Measurements from ENCODE around the gene CELF2.

The CELF2 gene

GRCh38 chr10:11317936-11318670, 300.4 kb downstream of the CELF2 start:
- DNase-seq (ENCODE audit: low read depth in 2 of 2, low spot score in 1 of 2), result no peak

- DNase-seq (ENCODE audit: low read depth in 2 of 2, low spot score in 1 of 2), result no peak
These were observed 301.3 kb downstream of the CELF2 start for GRCh38 chr10:11318826-11319598.

GRCh38 chr10:11319990-11320602, 302.4 kb downstream of the CELF2 start:
- DNase-seq (ENCODE audit: low read depth in 2 of 2, low spot score in 1 of 2), result no peak

GRCh38 chr10:11320809-11321520, 303.3 kb downstream of the CELF2 start:
- DNase-seq (ENCODE audit: low read depth in 2 of 2, low spot score in 1 of 2), result no peak

- no peak for DNase-seq (ENCODE audit: low read depth in 2 of 2, low spot score in 1 of 2)
These were observed 305.0 kb downstream of the CELF2 start for GRCh38 chr10:11322698-11323097.

GRCh38 chr10:11324761-11325321, 307.2 kb downstream of the CELF2 start:
- no peak for DNase-seq (ENCODE audit: low read depth in 2 of 2, low spot score in 1 of 2)

- DNase-seq (ENCODE audit: low read depth in 2 of 2, low spot score in 1 of 2), result no peak
These were observed 308.1 kb downstream of the CELF2 start for GRCh38 chr10:11325817-11326216.

GRCh38 chr10:11326241-11326640, 308.6 kb downstream of the CELF2 start:
- DNase-seq (ENCODE audit: low read depth in 2 of 2, low spot score in 1 of 2), result no peak

- DNase-seq (ENCODE audit: low read depth in 2 of 2, low spot score in 1 of 2), result no peak
These were observed 309.4 kb downstream of the CELF2 start for GRCh38 chr10:11326913-11327616.

GRCh38 chr10:11328264-11329061, 310.8 kb downstream of the CELF2 start:
- no peak for DNase-seq (ENCODE audit: low read depth in 2 of 2, low spot score in 1 of 2)

- DNase-seq (ENCODE audit: low read depth in 2 of 2, low spot score in 1 of 2), result no peak
These were observed 311.5 kb downstream of the CELF2 start for GRCh38 chr10:11329062-11329673.

GRCh38 chr10:11330383-11331045, 312.8 kb downstream of the CELF2 start:
- DNase-seq (ENCODE audit: low read depth in 2 of 2, low spot score in 1 of 2), result no peak

- no peak for DNase-seq (ENCODE audit: low read depth in 2 of 2, low spot score in 1 of 2)
These were observed 313.4 kb downstream of the CELF2 start for GRCh38 chr10:11331046-11331577.

- no peak for DNase-seq (ENCODE audit: low read depth in 2 of 2, low spot score in 1 of 2)
These were observed 314.1 kb downstream of the CELF2 start for GRCh38 chr10:11331726-11332125.

- no peak for DNase-seq (ENCODE audit: low read depth in 2 of 2, low spot score in 1 of 2)
These were observed 315.2 kb downstream of the CELF2 start for GRCh38 chr10:11332846-11333245.

- DNase-seq (ENCODE audit: low read depth in 2 of 2, low spot score in 1 of 2), result no peak
These were observed 316.8 kb downstream of the CELF2 start for GRCh38 chr10:11334436-11334835.

GRCh38 chr10:11335167-11335652, 317.5 kb downstream of the CELF2 start:
- no peak for DNase-seq (ENCODE audit: low read depth in 2 of 2, low spot score in 1 of 2)

GRCh38 chr10:11335881-11336430, 318.3 kb downstream of the CELF2 start:
- no peak for DNase-seq (ENCODE audit: low read depth in 2 of 2, low spot score in 1 of 2)
